Right renal cortex interstitium (tissue), 3 donors: ENCODE results near the gene MYOT. TPM values are rescaled to one million over a fixed set of nuclear protein-coding genes. Genes with fewer than 3 reads are reported as not detected.
"Not testable (repeated sequence)": the region's sequence is repeated elsewhere in the genome, so short reads cannot be mapped to it uniquely, and the experiment has no call there.

Experiments used
- DNase-seq, 3 donors: peaks; one replicate each; pipeline ENCODE4 v3.0.0-alpha.2; 2013; ENCODE audit warnings: low read depth in 3 of 3, low spot score in 2 of 3
- polyA plus RNA-seq, 3 donors: library from polyadenylated mRNA; unstranded; fragments of 120-200 nt; gene quantifications; one replicate each; pipeline ENCODE4 v1.2.1, GENCODE V29; 2013; ENCODE audit not compliant: insufficient read length in 3 of 3

MYOT gene
- polyA plus RNA-seq, 3 donors: 0.94 to 1.5 (median 1.4) TPM

GRCh38 chr5:137853165-137853564 lies 14.5 kb upstream of the MYOT start:
- not testable (repeated sequence) for DNase-seq

GRCh38 chr5:137856201-137856600 lies 11.5 kb upstream of the MYOT start:
- no peak for DNase-seq

GRCh38 chr5:137856916-137857862 lies 10.5 kb upstream of the MYOT start:
- DNase-seq: no peak

GRCh38 chr5:137858223-137858916 lies 9.3 kb upstream of the MYOT start:
- DNase-seq: no peak

- DNase-seq: no peak
Observed at GRCh38 chr5:137858954-137859353, 8.7 kb upstream of the MYOT start.

GRCh38 chr5:137862251-137862650 lies 5.4 kb upstream of the MYOT start:
- no peak for DNase-seq

- DNase-seq: not testable (repeated sequence)
Observed at GRCh38 chr5:137863653-137864052, 4.0 kb upstream of the MYOT start.

GRCh38 chr5:137866541-137867388 lies 895 bp upstream of the MYOT start:
- no peak for DNase-seq

- DNase-seq: no peak
Observed at GRCh38 chr5:137870647-137871339, 3.1 kb downstream of the MYOT start.

GRCh38 chr5:137871571-137871970 lies 3.9 kb downstream of the MYOT start:
- DNase-seq: no peak

- DNase-seq: no peak
Observed at GRCh38 chr5:137872466-137872865, 4.8 kb downstream of the MYOT start.

GRCh38 chr5:137876101-137876500 lies 8.4 kb downstream of the MYOT start:
- no peak for DNase-seq

GRCh38 chr5:137880313-137880712 lies 12.7 kb downstream of the MYOT start:
- no peak for DNase-seq

- no peak for DNase-seq
Observed at GRCh38 chr5:137887831-137888230, 20.2 kb downstream of the MYOT start.

GRCh38 chr5:137888466-137888862 lies 20.8 kb downstream of the MYOT start:
- DNase-seq: peak in 2 of 3 donors; percentile 3 to 10

- peak; percentile 58 to 81 (median 76) for DNase-seq
Observed at GRCh38 chr5:137888863-137889759, 21.5 kb downstream of the MYOT start, which contains the start of gene PKD2L2. Gene PKD2L2 (plus strand): TSS chr5:137889457. CDS start chr5:137889492, 35 bp downstream.

- DNase-seq: no peak
Observed at GRCh38 chr5:137890845-137891244, 23.2 kb downstream of the MYOT start.

GRCh38 chr5:137891849-137892248 lies 24.2 kb downstream of the MYOT start:
- no peak for DNase-seq

- DNase-seq: no peak
Observed at GRCh38 chr5:137894586-137894985, 26.9 kb downstream of the MYOT start.
